GM19468 (cell line): Measurements from ENCODE around the gene ADD1.

Experiments
- ATAC-seq: cut with Tn5 transposase; IDR thresholded peaks from one replicate; pipeline ENCODE4 v1.9.1; 2021; ENCODE audit warnings: mild to moderate bottlenecking, moderate library complexity, moderate number of reproducible peaks; ENCODE audit not compliant: unreplicated experiment; ENCODE audit errors: extremely low read depth

ADD1 gene

DNA sequence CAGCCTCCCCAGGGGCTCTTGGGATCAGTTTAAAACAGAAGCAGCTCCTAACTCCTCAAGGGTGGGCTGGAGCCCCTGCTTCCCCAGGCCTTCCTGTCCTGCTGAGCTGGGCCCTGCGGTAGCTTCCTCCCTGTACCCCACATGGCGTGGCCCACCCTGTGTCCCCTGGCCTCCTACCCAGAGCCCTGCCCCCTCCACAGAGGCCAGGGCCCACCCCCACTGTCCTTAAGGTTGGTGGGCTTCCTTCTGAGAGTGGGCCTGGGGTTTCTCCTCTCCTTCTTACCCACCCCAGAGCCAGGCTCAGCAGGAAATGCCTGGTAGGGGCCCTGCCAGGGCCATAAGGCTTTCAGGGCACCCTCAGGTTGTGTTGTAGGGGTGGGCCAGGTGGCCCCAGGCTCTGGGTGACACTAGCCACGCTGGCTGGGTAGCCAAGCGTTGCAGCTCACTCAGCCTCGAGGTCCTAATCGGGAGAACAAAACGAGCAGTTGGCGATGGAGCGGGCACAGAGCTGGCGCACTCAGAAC, 39.1 kb upstream of the ADD1 start:
- no peak for ATAC-seq

DNA sequence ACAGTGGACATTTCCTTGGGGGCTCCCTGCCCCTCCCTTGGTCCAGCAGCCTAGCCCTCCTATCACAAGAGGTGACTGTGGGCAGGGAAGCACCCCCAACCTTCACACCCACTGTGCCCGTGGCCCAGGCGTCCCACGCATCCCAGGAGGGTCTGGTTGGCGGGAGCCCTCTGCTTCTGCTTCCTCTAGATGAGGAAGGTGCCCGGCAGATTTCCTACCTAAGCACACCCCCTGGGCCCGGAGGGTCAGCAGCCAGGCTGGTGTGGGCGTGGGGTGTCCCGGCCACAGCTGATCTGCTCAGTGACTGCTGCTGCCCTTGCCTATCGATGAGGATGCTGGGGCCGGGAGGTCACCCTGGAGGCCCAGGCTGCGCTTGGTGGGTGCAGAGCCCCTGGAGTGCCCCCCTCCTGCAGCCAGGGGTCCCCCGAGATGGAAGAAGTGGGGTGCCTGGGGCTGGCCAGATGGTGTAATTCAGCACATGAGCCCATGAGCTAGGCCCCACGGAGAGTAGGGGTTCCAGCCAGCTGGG, 38.6 kb upstream of the ADD1 start:
- no peak for ATAC-seq

DNA sequence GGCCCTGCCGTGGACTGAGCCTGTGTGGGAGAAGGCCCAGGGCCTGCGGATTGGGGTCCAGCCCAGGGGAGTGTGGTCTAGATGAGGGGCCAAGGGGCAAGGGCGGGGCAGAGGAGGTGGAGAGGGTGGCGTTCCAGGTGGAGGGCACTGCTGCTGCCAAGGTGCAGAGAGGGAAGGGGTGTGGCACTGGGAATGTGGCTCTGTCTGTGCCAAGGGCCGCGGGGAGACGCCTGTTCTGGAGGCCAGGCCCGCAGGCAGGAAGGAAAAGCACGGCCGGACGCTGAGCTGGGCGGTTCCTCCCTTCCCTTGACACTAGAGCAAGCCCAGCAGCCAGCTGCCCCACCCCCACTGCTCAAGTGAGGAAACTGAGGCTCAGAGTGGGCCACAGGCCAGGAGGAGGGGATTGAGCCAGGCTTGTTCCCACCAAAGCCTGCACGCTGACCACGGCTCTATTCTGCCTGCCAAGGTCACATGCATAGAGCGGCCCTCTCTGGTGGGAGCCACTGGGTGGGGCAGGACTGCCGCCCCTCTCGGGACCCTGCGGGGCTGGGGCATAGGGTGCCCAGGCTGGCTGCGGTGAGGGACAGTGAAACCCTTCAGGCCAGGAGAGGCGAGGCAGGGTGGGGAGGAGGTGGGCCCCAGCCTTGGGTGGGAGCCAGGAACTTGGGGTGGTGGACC, 37.8 kb upstream of the ADD1 start:
- no peak for ATAC-seq

GRCh38 chr4:2806390-2807355, 37.0 kb upstream of the ADD1 start:
- no peak for ATAC-seq

DNA sequence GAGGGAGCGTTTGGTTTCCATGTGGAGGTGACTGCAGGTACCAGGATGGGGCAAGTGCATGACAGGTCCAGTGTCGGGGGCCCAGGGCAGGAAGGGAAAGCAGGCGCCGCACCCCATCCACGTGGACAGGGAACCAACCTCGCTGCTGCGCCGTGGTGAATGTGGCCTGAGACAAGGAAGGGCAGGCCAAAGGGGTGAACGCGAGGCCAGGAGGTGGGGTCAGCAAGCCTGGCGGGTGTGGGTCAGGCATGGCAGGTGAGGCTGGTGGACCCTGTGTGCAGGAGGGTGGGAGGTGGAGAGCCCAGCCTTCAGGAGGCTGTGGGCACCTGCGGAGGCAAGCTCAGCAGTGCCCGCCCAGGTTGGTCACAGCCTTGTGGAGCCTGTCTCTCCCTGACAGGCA, 36.1 kb upstream of the ADD1 start:
- no peak for ATAC-seq

DNA sequence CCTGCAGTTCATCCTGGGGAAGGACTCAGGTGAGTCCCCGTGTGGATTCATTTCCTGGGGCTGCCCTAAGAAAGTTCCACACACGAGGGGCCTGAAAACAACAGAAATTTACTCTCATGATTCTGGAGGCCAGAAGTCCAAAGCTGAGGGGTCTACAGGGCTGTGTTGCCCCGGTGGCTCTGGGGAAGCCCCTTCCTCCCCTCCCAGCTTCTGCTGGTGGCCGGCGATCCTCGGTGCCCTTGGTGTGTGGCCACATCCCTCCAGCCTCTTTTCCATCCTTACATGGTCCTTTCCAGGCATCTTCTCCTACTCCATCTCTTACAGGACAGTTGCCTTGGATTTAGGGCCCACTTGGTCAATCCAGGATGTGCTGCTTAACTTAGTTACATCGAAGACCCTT, 35.6 kb upstream of the ADD1 start:
- ATAC-seq, result no peak

GRCh38 chr4:2809610-2810180, 33.9 kb upstream of the ADD1 start:
- no peak for ATAC-seq

DNA sequence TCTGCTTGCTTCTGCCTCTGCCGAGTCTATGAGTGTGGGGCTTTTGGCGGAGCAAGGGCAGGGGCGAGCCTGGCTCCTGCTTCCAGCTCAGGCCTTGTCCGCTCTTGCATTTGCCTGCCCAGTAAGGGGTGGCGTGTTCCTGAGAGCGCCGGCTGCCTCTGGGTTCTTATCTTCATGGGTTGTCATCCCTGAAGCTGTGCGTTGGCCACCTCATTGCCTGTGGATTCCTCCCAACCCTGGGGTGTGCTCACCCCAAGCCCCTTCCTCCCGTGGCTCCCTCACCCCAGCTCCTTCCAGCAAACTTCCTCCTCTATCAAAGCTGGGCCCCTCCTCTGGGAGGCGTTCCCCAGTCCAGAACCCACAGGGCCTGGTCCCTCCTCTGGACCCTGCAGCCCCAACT, 33.3 kb upstream of the ADD1 start:
- no peak for ATAC-seq

GRCh38 chr4:2811830-2812611, 31.6 kb upstream of the ADD1 start:
- peak; percentile 31 for ATAC-seq

DNA sequence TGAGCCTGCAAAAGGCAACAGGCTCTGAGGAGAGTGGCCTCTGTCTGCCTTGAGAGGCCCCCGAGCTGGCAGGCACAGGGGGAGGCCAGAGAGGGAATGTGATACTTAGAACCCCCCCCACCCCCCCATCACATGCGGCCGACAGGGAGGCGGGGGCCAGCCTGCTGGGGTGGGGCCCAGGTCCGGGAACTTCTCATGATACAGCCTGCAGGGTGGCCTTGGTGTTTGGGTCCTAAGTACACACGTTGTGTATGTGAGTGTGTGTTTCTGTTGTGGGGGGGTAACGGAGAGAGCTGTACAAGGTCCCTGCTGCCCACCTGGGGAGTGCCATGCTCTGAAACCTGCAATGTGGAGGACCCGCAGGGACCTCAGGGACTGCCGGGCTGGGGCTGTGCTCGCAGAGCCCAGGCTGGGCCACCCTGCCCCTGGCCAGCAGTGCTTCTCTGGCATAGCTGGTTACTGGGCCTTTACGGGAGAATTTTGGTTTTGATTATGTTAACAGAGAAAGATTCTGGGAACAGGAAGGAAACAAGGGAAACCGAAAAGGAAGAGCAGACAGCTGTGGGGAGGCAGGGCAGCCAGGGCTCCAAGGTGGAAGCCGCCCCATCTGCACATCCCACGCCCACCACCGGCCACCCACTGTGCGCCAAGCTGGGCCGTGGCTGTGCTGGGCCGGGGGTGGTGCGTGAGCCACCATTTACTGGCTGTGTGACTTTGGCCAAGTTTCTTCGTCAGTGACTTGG, 30.9 kb upstream of the ADD1 start:
- no peak for ATAC-seq

DNA sequence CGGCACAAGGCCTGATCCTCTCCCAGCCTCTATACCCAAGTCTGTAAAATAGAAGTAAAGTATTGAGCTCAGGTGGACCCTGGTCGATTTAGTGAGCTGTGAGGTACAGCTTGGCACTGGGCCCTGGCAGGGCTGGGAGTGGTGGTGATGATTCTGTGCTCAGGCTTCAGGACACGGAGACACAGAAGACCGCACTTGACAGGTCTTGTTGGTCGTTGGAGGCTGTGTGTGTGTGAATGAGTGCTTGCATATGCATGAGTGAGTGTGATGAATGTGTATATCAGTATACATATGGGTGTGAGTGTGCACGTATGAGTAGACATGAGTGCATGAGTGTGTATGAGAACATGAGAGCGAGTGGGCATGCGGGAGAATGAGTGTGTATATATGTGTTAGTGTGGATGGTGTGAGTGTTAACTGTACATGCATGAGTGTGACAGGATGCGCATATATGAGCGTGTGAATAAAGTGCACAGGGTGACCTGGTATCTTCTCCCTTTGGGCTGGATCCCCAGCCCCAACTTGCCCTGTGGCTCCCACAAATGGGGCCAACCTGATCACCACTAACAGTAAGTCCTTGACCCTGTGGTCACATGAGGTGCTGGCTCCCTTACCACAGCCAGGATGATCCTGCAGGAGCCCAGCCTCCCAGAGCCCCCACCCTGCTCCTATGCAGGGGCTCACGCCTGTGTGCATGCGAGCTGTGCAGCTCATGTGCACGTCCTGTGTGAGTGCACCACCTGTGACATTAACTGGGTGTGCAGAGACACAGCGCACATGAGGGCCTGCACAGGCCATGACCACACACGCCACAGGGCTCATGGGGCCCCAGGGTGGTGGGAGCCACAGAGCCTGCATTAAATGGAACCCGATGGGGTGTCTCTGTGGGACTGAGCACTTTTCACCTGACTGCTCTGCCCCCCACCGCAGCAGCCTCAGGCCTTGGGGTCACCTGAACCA, 29.9 kb upstream of the ADD1 start:
- no peak for ATAC-seq

- no peak for ATAC-seq
Observed at GRCh38 chr4:2814627-2815270, 28.9 kb upstream of the ADD1 start.

DNA sequence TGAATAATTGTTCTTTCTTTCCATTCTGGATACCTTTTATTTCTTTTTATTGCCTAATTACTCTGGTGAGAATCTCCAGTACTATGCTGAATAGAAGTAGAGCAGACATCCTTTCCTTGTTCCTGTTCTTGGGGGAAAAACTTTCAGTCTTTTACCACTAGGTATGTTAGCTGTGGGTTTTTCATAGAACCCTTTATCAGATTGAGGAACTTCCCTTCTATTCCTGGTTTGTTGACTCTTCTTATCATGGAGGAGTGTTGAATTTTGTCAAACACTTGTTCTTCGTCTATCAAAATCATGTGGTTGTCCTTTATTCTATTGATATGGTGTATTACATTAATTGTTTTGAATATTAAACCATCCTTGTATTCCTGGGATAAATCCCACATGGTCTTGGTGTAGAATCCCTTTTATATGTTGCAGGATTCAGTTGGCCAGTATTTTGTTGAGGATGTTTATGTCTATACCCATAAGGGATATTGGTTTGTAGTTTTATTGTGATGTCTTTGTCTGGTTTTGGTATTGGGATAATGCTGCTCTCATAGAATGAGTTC, 27.2 kb upstream of the ADD1 start:
- no peak for ATAC-seq

- no peak for ATAC-seq
Observed at GRCh38 chr4:2817137-2817536, 26.5 kb upstream of the ADD1 start.

DNA sequence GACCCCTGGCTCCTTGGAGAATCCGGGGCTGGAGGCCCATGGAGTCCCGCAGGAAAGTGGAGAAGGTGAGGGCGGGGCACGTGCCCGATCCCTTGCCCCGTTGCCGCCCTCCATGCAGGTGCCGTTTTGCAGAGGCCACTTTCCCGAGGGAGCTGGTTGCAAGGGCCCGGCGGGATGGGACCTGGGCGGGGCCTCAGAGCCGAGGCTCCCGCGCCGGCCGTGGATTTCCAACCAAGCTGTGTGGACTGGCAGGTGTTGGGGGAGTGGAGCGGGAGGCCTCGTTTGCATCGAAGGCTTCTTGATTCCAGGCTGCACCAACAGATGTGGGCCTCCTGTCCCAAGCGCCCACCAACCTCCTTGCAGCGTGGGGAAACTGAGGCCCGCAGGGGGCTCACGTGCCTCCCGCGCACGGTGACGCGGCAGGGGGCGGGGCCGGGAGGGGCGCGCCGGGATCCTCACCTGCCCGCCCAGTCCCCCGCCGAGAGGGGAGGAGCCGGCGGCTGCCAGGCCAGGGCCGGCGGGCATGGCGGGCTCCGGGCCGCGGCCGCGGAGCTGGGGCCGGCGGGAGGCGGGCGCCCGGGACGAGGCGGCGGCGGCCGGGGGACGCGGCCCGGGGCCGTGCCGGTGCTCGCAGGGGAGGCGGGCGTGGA, 25.8 kb upstream of the ADD1 start:
- no peak for ATAC-seq

GRCh38 chr4:2818351-2818939, 25.2 kb upstream of the ADD1 start:
- no peak for ATAC-seq
